HK-2 (cell line): Measurements from ENCODE around the gene WNT3A.

Experiments
- DNase-seq: peaks from one replicate; pipeline ENCODE4 v3.0.0-alpha.2; 2018; ENCODE audit not compliant: unreplicated experiment

The WNT3A gene

GRCh38 chr1:228048659-228049298, 42.0 kb downstream of the WNT3A start:
- no peak for DNase-seq

- no peak for DNase-seq
These were observed 43.9 kb downstream of the WNT3A start for GRCh38 chr1:228050571-228051231.

GRCh38 chr1:228058172-228058948, 51.6 kb downstream of the WNT3A start:
- DNase-seq = no peak

- DNase-seq = no peak
These were observed 52.3 kb downstream of the WNT3A start for GRCh38 chr1:228058949-228059633.

GRCh38 chr1:228059634-228060457, 53.0 kb downstream of the WNT3A start:
- peak; percentile 68 for DNase-seq

GRCh38 chr1:228060458-228061190, 53.8 kb downstream of the WNT3A start:
- no peak for DNase-seq

- no peak for DNase-seq
These were observed 54.8 kb downstream of the WNT3A start for GRCh38 chr1:228061411-228062084.

GRCh38 chr1:228062085-228062791, 55.4 kb downstream of the WNT3A start:
- DNase-seq = no peak

GRCh38 chr1:228062812-228063211, 56.0 kb downstream of the WNT3A start:
- DNase-seq = no peak

GRCh38 chr1:228063251-228064191, 56.7 kb downstream of the WNT3A start:
- no peak for DNase-seq

- no peak for DNase-seq
These were observed 57.5 kb downstream of the WNT3A start for GRCh38 chr1:228064296-228064695.

GRCh38 chr1:228064741-228065542, 58.1 kb downstream of the WNT3A start:
- DNase-seq = no peak

- no peak for DNase-seq
These were observed 58.9 kb downstream of the WNT3A start for GRCh38 chr1:228065543-228066347.

GRCh38 chr1:228066416-228066815, 59.6 kb downstream of the WNT3A start:
- no peak for DNase-seq

GRCh38 chr1:228066891-228067654, 60.3 kb downstream of the WNT3A start:
- DNase-seq = no peak

GRCh38 chr1:228068359-228068758, 61.6 kb downstream of the WNT3A start:
- no peak for DNase-seq
